Caco-2 (cell line): ENCODE results near the gene CT47A1. TPM values are rescaled to one million over a fixed set of nuclear protein-coding genes. Genes with fewer than 3 reads are reported as not detected.

Source experiments
- BruUV-seq: library from RNA; stranded (reverse); fragments of 400-500 nt; replicated peaks from 2 replicates; lab custom pipeline; 2021; lab: Mats Ljungman, UMichigan
- CTCF ChIA-PET: fragments of 300-600 bp; sonication (Branson Sonifier 250); formaldehyde crosslinking; loops from one replicate; lab custom pipeline; 2022; ENCODE audit warnings: antibody characterized with exemption; lab: Charles Lee
- POLR2A ChIA-PET: fragments of 300-600 bp; sonication (Branson Sonifier 250); formaldehyde crosslinking; loops from one replicate; lab custom pipeline; 2022; ENCODE audit warnings: antibody characterized with exemption; lab: Charles Lee
- DNase-seq, 2 experiments: peaks; one replicate each; pipeline versions ENCODE4 v3.0.0 to v3.0.0-alpha.2; 2020 to 2022
- H3K27me3 ChIP-seq: replicated peaks from 2 replicates; pipeline ENCODE4 v1.6.0; 2011; ENCODE audit warnings: low read length; ENCODE audit not compliant: control insufficient read depth, insufficient read depth
- H3K36me3 ChIP-seq: 2 replicates; pipeline ENCODE4 v1.5.1; 2011; ENCODE audit warnings: low read length; ENCODE audit not compliant: control insufficient read depth, insufficient read depth
- H3K4me1 ChIP-seq: fragments of 250-450 bp; sonication (Bioruptor Pico); 2 replicates; pipeline ENCODE4 v1.5.1; 2020; ENCODE audit warnings: mild to moderate bottlenecking
- H3K4me3 ChIP-seq: 2 replicates; pipeline ENCODE4 v1.5.1; 2011; ENCODE audit warnings: low read depth, mild to moderate bottlenecking, control low read depth, low read length
- H3K9me3 ChIP-seq: fragments of 250-450 bp; sonication (Bioruptor Pico); 2 replicates; pipeline ENCODE4 v1.5.1; 2020; ENCODE audit warnings: mild to moderate bottlenecking, moderate library complexity
- H3K27ac Mint-ChIP-seq: one replicate; pipeline ENCODE4 v1.8.0; 2022; ENCODE audit warnings: mixed read lengths; ENCODE audit not compliant: unreplicated experiment
- H3K27me3 Mint-ChIP-seq: one replicate; pipeline ENCODE4 v1.8.0; 2022; ENCODE audit warnings: mixed read lengths; ENCODE audit not compliant: insufficient read depth, unreplicated experiment
- H3K36me3 Mint-ChIP-seq: one replicate; pipeline ENCODE4 v1.8.0; 2022; ENCODE audit warnings: mild to moderate bottlenecking, mixed read lengths; ENCODE audit not compliant: insufficient read depth, unreplicated experiment
- H3K4me1 Mint-ChIP-seq: one replicate; pipeline ENCODE4 v1.8.0; 2022; ENCODE audit warnings: low read depth, mixed read lengths; ENCODE audit not compliant: unreplicated experiment
- H3K4me3 Mint-ChIP-seq: one replicate; pipeline ENCODE4 v1.8.0; 2022; ENCODE audit warnings: mild to moderate bottlenecking, moderate library complexity, mixed read lengths; ENCODE audit not compliant: unreplicated experiment
- H3K9me3 Mint-ChIP-seq: one replicate; pipeline ENCODE4 v1.8.0; 2022; ENCODE audit warnings: mixed read lengths; ENCODE audit not compliant: unreplicated experiment
- CTCF ChIP-seq, 2 experiments: fragments of 200-600 bp in 1 of 2; IDR thresholded peaks; 1 replicate in 1 of 2; 2 replicates in 1 of 2; pipeline versions ENCODE4 v1.5.1 to v1.8.0; 2011 to 2022; ENCODE audit warnings: antibody characterized with exemption in 1 of 2, control low read depth in 1 of 2, inconsistent platforms in 1 of 2, low read depth in 1 of 2, low read length in 1 of 2, mild to moderate bottlenecking in 1 of 2, moderate library complexity in 1 of 2; ENCODE audit not compliant: insufficient read depth in 1 of 2, severe bottlenecking in 1 of 2, unreplicated experiment in 1 of 2
- intact Hi-C: fragments of 100-400 bp; cut with micrococcal nuclease; formaldehyde crosslinking; loops from one replicate; pipeline ENCODE4 v1.10.0; 2022; ENCODE audit not compliant: unreplicated experiment
- total RNA-seq: library from RNA; stranded (reverse); gene quantifications from 2 replicates; pipeline ENCODE4 v1.2.3, GENCODE V29; 2022

CT47A1 gene
- total RNA-seq, 1 experiment from 2014 or later, result not detected

- H3K27me3 ChIP-seq, result no peaks in the 10 kb centered on the region
These were observed 25.7 kb upstream of the CT47A1 start for GRCh38 chrX:121011254-121011653.

GRCh38 chrX:121010218-121010617 lies 24.7 kb upstream of the CT47A1 start:
- TF ChIP-seq CTCF (IDR thresholded peaks at IDR 0.05; ENCODE audit: insufficient read depth in 1 of 2, low read depth in 1 of 2, low read length in 1 of 2, severe bottlenecking in 1 of 2, unreplicated experiment in 1 of 2), result no peak
- Mint-ChIP-seq H3K4me1 (no peaks in the 10 kb centered on the region), H3K27ac (no peak overlapping the region), H3K9me3 (no peaks in the 10 kb centered on the region), H3K36me3 (no peaks in the 10 kb centered on the region), H3K27me3 (no peaks in the 10 kb centered on the region), H3K4me3 (no peak overlapping the region)
- Histone ChIP-seq H3K4me3 (no peak overlapping the region), H3K4me1 (no peaks in the 10 kb centered on the region), H3K27me3 (no peaks in the 10 kb centered on the region), H3K36me3 (no peaks in the 10 kb centered on the region), H3K9me3 (no peaks in the 10 kb centered on the region)
- intact Hi-C loops, result no loop called here
- no peak for DNase-seq
- POLR2A ChIA-PET, result no interaction called here
- BruUV-seq, result no TSS peak
- CTCF ChIA-PET, result no interaction called here

More at GRCh38 chrX:121011254-121011653, 25.7 kb upstream of the CT47A1 start:
- no peaks in the 10 kb centered on the region for H3K4me1 ChIP-seq
- no peaks in the 10 kb centered on the region for H3K36me3 Mint-ChIP-seq
- TF ChIP-seq CTCF (IDR thresholded peaks at IDR 0.05; ENCODE audit: insufficient read depth in 1 of 2, low read depth in 1 of 2, low read length in 1 of 2, severe bottlenecking in 1 of 2, unreplicated experiment in 1 of 2), result no peak
- H3K36me3 ChIP-seq, result no peaks in the 10 kb centered on the region
- H3K4me3 Mint-ChIP-seq, result no peak overlapping the region
- no peaks in the 10 kb centered on the region for H3K9me3 Mint-ChIP-seq
- no peaks in the 10 kb centered on the region for H3K9me3 ChIP-seq
- CTCF ChIA-PET, result no interaction called here
- no peak overlapping the region for H3K27ac Mint-ChIP-seq
- H3K4me3 ChIP-seq, result no peak overlapping the region
- no peaks in the 10 kb centered on the region for H3K27me3 Mint-ChIP-seq
- intact Hi-C loops, result no loop called here
- DNase-seq, result no peak
- no TSS peak for BruUV-seq
- H3K4me1 Mint-ChIP-seq, result no peaks in the 10 kb centered on the region
- POLR2A ChIA-PET, result no interaction called here

GRCh38 chrX:121009764-121010163 lies 24.2 kb upstream of the CT47A1 start:
- H3K27me3 Mint-ChIP-seq, result no peaks in the 10 kb centered on the region

More at GRCh38 chrX:121009764-121010163, 24.2 kb upstream of the CT47A1 start:
- Histone ChIP-seq H3K36me3 (no peaks in the 10 kb centered on the region), H3K27me3 (no peaks in the 10 kb centered on the region), H3K9me3 (no peaks in the 10 kb centered on the region), H3K4me3 (no peak overlapping the region), H3K4me1 (no peaks in the 10 kb centered on the region)
- no peak for TF ChIP-seq CTCF (IDR thresholded peaks at IDR 0.05; ENCODE audit: insufficient read depth in 1 of 2, low read depth in 1 of 2, low read length in 1 of 2, severe bottlenecking in 1 of 2, unreplicated experiment in 1 of 2)
- no peaks in the 10 kb centered on the region for H3K36me3 Mint-ChIP-seq
- BruUV-seq, result no TSS peak
- H3K27ac Mint-ChIP-seq, result no peak overlapping the region
- H3K4me1 Mint-ChIP-seq, result no peaks in the 10 kb centered on the region
- no peak for DNase-seq
- intact Hi-C loops, result no loop called here
- no peak overlapping the region for H3K4me3 Mint-ChIP-seq
- CTCF ChIA-PET, result no interaction called here
- H3K9me3 Mint-ChIP-seq, result no peaks in the 10 kb centered on the region
- POLR2A ChIA-PET, result no interaction called here
